Measurements from ENCODE around the gene MRPL23.

DNA sequence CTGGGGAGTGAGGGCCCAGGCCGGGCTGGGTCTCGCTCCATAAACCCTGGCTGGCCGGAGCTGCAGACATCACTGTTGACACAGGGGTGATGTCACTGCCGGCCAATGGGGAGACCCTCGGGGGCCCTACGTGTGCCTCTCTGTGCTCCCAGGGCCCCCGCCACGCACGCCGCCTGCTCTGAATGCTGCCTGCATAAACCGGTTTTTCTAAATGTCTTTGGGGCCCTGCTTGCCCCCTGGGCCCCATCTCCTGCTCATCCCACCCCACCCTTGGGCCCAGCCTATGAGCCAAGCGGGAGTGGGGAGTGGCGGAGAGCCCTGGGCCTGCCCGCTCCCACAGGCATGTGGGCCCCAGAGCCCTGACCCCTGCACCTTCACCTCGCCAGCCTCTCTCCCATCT is 42.8 kb downstream of the MRPL23 start:
- TF ChIP-seq EZH2 (IDR thresholded peaks at IDR 0.05; ENCODE audit: insufficient read depth, low read length) = no peak
- TF ChIP-seq, protein P1, sequence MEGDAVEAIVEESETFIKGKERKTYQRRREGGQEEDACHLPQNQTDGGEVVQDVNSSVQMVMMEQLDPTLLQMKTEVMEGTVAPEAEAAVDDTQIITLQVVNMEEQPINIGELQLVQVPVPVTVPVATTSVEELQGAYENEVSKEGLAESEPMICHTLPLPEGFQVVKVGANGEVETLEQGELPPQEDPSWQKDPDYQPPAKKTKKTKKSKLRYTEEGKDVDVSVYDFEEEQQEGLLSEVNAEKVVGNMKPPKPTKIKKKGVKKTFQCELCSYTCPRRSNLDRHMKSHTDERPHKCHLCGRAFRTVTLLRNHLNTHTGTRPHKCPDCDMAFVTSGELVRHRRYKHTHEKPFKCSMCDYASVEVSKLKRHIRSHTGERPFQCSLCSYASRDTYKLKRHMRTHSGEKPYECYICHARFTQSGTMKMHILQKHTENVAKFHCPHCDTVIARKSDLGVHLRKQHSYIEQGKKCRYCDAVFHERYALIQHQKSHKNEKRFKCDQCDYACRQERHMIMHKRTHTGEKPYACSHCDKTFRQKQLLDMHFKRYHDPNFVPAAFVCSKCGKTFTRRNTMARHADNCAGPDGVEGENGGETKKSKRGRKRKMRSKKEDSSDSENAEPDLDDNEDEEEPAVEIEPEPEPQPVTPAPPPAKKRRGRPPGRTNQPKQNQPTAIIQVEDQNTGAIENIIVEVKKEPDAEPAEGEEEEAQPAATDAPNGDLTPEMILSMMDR (IDR thresholded peaks at IDR 0.05; ENCODE audit: insufficient read depth, low read depth, low read length) = no peak

Measured in astrocyte (in vitro differentiated cells and primary cell).